ENCODE data around the gene FBRS. TPM values are rescaled to one million over a fixed set of nuclear protein-coding genes. Genes with fewer than 3 reads are reported as not detected.

FBRS gene
- total and polyA plus RNA-seq, 10 of the 15 experiments (the other 5 are each of a cell fraction or from before 2014, with no cell fraction given) = 0.45 to 87.6 (median 14.6) TPM

DNA sequence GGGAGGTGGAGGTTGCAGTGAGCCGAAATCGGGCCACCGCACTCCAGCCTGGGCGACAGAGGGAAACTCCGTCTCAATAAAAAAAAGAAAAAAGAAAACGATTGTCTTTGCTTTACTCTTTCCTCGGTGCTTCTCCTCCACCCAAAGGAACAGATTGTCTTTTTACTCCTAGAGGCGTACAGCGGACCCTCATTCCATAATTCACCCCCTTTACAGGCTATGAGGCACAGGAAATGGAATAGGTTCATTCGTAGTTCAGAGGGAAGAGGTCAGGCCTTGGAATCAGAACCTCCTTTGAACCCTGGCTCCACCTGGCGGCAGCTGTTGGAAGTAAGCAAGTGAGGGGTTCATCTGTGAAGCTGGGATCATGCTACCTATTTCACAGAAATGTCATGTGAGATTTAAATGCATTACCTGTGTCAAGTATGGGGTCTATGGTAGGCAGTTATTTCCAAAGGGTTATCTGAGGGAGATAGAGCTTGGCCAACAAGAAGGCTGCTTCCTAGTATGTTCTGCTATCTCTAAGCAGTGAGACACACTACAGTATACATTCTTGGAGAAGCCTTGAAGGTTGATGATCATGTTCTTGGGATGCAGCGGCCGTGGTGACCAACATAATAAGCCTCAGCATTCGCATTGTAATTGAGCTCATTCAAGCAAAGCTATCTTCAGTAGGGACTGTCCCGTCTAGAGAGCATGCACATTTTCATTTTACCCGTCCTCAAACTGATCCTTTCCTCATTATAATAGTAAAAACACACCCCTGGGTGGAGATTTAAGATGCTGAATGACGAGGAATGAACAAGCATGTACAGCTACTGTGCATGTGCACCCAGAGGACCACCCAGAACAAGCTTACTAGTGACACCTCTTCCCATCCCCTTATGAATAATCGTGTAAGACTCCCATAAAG is 29.3 kb upstream of the FBRS start:
- ChIA-PET SMC1A (ENCODE audit: uncharacterized antibody, unreplicated experiment) (interaction anchor here (0.6 to 3.3 kb wide), 14 partner anchors 9 to 537 kb away, joined by 3 to 18 read pairs (median 6); partner anchors contain the start of genes DCTPP1, PRR14 and ZNF689), RAD21 (ENCODE audit: unreplicated experiment) (interaction anchor here (0.6 to 2.3 kb wide), 16 partner anchors 9 to 564 kb away, joined by 3 to 13 read pairs (median 5); partner anchors contain the start of genes ALDOA, DCTPP1, ZNF689 and ZNF747), CTCF (interaction anchor here (0.6 to 7.9 kb wide), 33 partner anchors 9 to 536 kb away, joined by 3 to 57 read pairs (median 5); partner anchors contain the start of genes DCTPP1, FBRS, PRR14 and ZNF689), POLR2A (interaction anchor here (0.6 to 1.3 kb wide), 6 partner anchors 14 to 199 kb away, joined by 3 to 5 read pairs (median 4); partner anchors contain the start of genes DCTPP1 and ZNF689)
- Histone ChIP-seq H3K4me3 (no peak overlapping the region), H3K36me3 (ENCODE audit: control insufficient read depth in 2 of 2, insufficient read depth in 2 of 2, low read length in 1 of 2) (no peaks in the 10 kb centered on the region), H3K9me3 (replicated peaks; ENCODE audit: control insufficient read depth, insufficient read depth, low read length) (no peaks in the 10 kb centered on the region; the same call in 2 of the 3 replicates), H3K4me2 (ENCODE audit: control insufficient read depth, insufficient read depth) (peak overlapping the region; percentile 74), H4K20me1 (ENCODE audit: control insufficient read depth, insufficient read depth) (no peaks in the 10 kb centered on the region), H3K27me3 (replicated peaks in 1 of 2; ENCODE audit: control insufficient read depth in 2 of 2, insufficient read depth in 2 of 2, low read length in 1 of 2) (no peaks in the 10 kb centered on the region), H3K4me1 (ENCODE audit: control insufficient read depth, insufficient read depth, low read length) (peaks cover 5% of the 10 kb centered on the region), H3K9ac (ENCODE audit: control insufficient read depth, insufficient read depth, low read length) (no peak overlapping the region), H3K79me2 (ENCODE audit: control insufficient read depth, insufficient read depth, low read length) (no peaks in the 10 kb centered on the region), H2AFZ (ENCODE audit: control insufficient read depth, low read depth, low read length) (peak overlapping the region; percentile 97), H3K27ac (ENCODE audit: control insufficient read depth, insufficient read depth) (no peak overlapping the region)
- DNase-seq (ENCODE audit: low read depth, low spot score) (no peak), ATAC-seq (peak; percentile 97), FAIRE-seq (peak; percentile 95)
- no TSS peak for BruUV-seq (replicated peaks)
- WGBS (ENCODE audit: insufficient coverage, insufficient replicate concordance, low lambda C conversion rate, missing lambda C conversion rate) = 18% methylated on average over 18 of the region's 18 CpGs
- in situ Hi-C loops (cut with MboI) (no loop called here), intact Hi-C loops (cut with micrococcal nuclease; ENCODE audit: unreplicated experiment) (loop anchor here (1.0 kb wide), 1 partner anchor 199 kb away; the partner anchor contains the start of gene DCTPP1)
- TF ChIP-seq, protein P1, sequence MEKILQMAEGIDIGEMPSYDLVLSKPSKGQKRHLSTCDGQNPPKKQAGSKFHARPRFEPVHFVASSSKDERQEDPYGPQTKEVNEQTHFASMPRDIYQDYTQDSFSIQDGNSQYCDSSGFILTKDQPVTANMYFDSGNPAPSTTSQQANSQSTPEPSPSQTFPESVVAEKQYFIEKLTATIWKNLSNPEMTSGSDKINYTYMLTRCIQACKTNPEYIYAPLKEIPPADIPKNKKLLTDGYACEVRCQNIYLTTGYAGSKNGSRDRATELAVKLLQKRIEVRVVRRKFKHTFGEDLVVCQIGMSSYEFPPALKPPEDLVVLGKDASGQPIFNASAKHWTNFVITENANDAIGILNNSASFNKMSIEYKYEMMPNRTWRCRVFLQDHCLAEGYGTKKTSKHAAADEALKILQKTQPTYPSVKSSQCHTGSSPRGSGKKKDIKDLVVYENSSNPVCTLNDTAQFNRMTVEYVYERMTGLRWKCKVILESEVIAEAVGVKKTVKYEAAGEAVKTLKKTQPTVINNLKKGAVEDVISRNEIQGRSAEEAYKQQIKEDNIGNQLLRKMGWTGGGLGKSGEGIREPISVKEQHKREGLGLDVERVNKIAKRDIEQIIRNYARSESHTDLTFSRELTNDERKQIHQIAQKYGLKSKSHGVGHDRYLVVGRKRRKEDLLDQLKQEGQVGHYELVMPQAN (conservative IDR thresholded peaks at IDR 0.05) = 0 out of 2 replicates have a peak, but pooled peaks have one; percentile 14
- TF ChIP-seq NR2F1 (conservative IDR thresholded peaks at IDR 0.05) = peak; percentile 79
- TF ChIP-seq SMARCA5 (IDR thresholded peaks at IDR 0.05) = peak; percentile 75
- no peak for TF ChIP-seq HDAC2 (IDR thresholded peaks at IDR 0.05)
- TF ChIP-seq FOS (IDR thresholded peaks at IDR 0.05; ENCODE audit: borderline replicate concordance, extremely low read depth, insufficient read length) = no peak
- peak; percentile 70 to 72 for TF ChIP-seq IKZF2 (IDR thresholded peaks at IDR 0.05)
- 0 out of 2 replicates have a peak, but pooled peaks have one; percentile 41 for TF ChIP-seq GATAD2B (conservative IDR thresholded peaks at IDR 0.05; ENCODE audit: low read depth)
- TF ChIP-seq IKZF1 (conservative IDR thresholded peaks at IDR 0.05) = peak; percentile 71
- TF ChIP-seq, protein P2, sequence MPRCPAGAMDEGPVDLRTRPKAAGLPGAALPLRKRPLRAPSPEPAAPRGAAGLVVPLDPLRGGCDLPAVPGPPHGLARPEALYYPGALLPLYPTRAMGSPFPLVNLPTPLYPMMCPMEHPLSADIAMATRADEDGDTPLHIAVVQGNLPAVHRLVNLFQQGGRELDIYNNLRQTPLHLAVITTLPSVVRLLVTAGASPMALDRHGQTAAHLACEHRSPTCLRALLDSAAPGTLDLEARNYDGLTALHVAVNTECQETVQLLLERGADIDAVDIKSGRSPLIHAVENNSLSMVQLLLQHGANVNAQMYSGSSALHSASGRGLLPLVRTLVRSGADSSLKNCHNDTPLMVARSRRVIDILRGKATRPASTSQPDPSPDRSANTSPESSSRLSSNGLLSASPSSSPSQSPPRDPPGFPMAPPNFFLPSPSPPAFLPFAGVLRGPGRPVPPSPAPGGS (IDR thresholded peaks at IDR 0.05; ENCODE audit: borderline replicate concordance, insufficient read depth, low read depth, low read length, poor library complexity, severe bottlenecking) = no peak
- peak; percentile 63 for TF ChIP-seq MTA2 (IDR thresholded peaks at IDR 0.05; ENCODE audit: low read depth)
- no peak for TF ChIP-seq ASH2L (IDR thresholded peaks at IDR 0.05; ENCODE audit: borderline replicate concordance, low read depth)
- TF ChIP-seq BCL11A (IDR thresholded peaks at IDR 0.05; ENCODE audit: low read depth, low read length) = no peak
- TF ChIP-seq ZBED1 (IDR thresholded peaks at IDR 0.05; ENCODE audit: borderline replicate concordance) = no peak
- peak; percentile 73 for TF ChIP-seq TCF7 (IDR thresholded peaks at IDR 0.05; ENCODE audit: borderline replicate concordance)
- TF ChIP-seq TCF12 (IDR thresholded peaks at IDR 0.05; ENCODE audit: low read depth, low read length) = no peak
- TF ChIP-seq MXI1 (IDR thresholded peaks at IDR 0.05; ENCODE audit: low read depth, low read length) = no peak
- TF ChIP-seq, protein P3, sequence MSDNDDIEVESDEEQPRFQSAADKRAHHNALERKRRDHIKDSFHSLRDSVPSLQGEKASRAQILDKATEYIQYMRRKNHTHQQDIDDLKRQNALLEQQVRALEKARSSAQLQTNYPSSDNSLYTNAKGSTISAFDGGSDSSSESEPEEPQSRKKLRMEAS (IDR thresholded peaks at IDR 0.05; ENCODE audit: low read depth, low read length) = no peak
- TF ChIP-seq, protein P4, sequence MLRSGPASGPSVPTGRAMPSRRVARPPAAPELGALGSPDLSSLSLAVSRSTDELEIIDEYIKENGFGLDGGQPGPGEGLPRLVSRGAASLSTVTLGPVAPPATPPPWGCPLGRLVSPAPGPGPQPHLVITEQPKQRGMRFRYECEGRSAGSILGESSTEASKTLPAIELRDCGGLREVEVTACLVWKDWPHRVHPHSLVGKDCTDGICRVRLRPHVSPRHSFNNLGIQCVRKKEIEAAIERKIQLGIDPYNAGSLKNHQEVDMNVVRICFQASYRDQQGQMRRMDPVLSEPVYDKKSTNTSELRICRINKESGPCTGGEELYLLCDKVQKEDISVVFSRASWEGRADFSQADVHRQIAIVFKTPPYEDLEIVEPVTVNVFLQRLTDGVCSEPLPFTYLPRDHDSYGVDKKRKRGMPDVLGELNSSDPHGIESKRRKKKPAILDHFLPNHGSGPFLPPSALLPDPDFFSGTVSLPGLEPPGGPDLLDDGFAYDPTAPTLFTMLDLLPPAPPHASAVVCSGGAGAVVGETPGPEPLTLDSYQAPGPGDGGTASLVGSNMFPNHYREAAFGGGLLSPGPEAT (IDR thresholded peaks at IDR 0.05; ENCODE audit: low read depth) = peak; percentile 38; the same call in 1 of the 2 replicates
